CD4-positive, alpha-beta T cell (primary cell): ENCODE measurements around the gene STIMATE. TPM values are rescaled to one million over a fixed set of nuclear protein-coding genes. Genes with fewer than 3 reads are reported as not detected.

ENCODE experiments used
- ATAC-seq: fragments of 200-7000 bp; cut with Tn5 transposase; one replicate; pipeline ENCODE4 v1.10.0; 2022; ENCODE audit warnings: mild to moderate bottlenecking; ENCODE audit not compliant: poor library complexity
- CTCF ChIA-PET: fragments of 350-600 bp; sonication (Branson Sonifier 250); formaldehyde crosslinking; loops from one replicate; lab custom pipeline; 2021; ENCODE audit warnings: antibody characterized with exemption, inconsistent platforms; lab: Charles Lee
- POLR2A ChIA-PET: fragments of 350-600 bp; sonication (Branson Sonifier 250); formaldehyde crosslinking; loops from one replicate; lab custom pipeline; 2021; ENCODE audit warnings: antibody characterized with exemption, inconsistent platforms; lab: Charles Lee
- DNase-seq, 14 experiments: peaks; one replicate each; pipeline ENCODE4 v3.0.0-alpha.2; 2013 to 2020; ENCODE audit warnings: mixed read lengths in 2 of 14
- H3K27ac ChIP-seq, 2 donors: one replicate each; pipeline versions ENCODE4 v1.5.1 to v1.7.0; 2013; ENCODE audit warnings: low read length in 2 of 2, low read depth in 1 of 2, mild to moderate bottlenecking in 1 of 2
- H3K27me3 ChIP-seq, 2 experiments: 1 replicate in 1 of 2; 2 replicates in 1 of 2; pipeline versions ENCODE4 v1.6.1 to v1.7.0; 2013; ENCODE audit warnings: low read length in 2 of 2, control low read depth in 1 of 2, mild to moderate bottlenecking in 1 of 2, moderate library complexity in 1 of 2; ENCODE audit not compliant: insufficient read depth in 2 of 2, control insufficient read depth in 1 of 2
- H3K36me3 ChIP-seq: one replicate; pipeline ENCODE4 v1.6.1; 2013; ENCODE audit warnings: low read length, control low read depth; ENCODE audit not compliant: insufficient read depth
- H3K4me1 ChIP-seq: one replicate; pipeline ENCODE4 v1.6.1; 2013; ENCODE audit warnings: low read length, control low read depth; ENCODE audit not compliant: insufficient read depth
- H3K4me3 ChIP-seq: one replicate; pipeline ENCODE4 v1.5.1; 2013; ENCODE audit warnings: mild to moderate bottlenecking, low read length, moderate library complexity
- H3K9me3 ChIP-seq, 2 experiments: 1 replicate in 1 of 2; 2 replicates in 1 of 2; pipeline versions ENCODE4 v1.6.1 to v1.7.0; 2013; ENCODE audit warnings: low read length in 2 of 2, mild to moderate bottlenecking in 2 of 2, control low read depth in 1 of 2, moderate library complexity in 1 of 2; ENCODE audit not compliant: control insufficient read depth in 1 of 2, insufficient read depth in 1 of 2
- H3K27ac Mint-ChIP-seq: one replicate; pipeline ENCODE4 v1.8.0; 2020; ENCODE audit warnings: mixed read lengths
- H3K27me3 Mint-ChIP-seq: one replicate; pipeline ENCODE4 v1.8.0; 2021; ENCODE audit warnings: mixed read lengths
- H3K36me3 Mint-ChIP-seq: one replicate; pipeline ENCODE4 v1.8.0; 2021; ENCODE audit warnings: low read depth, mixed read lengths
- H3K4me1 Mint-ChIP-seq: one replicate; pipeline ENCODE4 v1.8.0; 2021; ENCODE audit warnings: low read depth, mixed read lengths
- H3K4me3 Mint-ChIP-seq: one replicate; pipeline ENCODE4 v1.8.0; 2020; ENCODE audit warnings: mild to moderate bottlenecking, mixed read lengths
- H3K9me3 Mint-ChIP-seq: one replicate; pipeline ENCODE4 v1.8.0; 2020; ENCODE audit warnings: mixed read lengths
- intact Hi-C, 2 experiments: fragments of 100-400 bp; cut with DNase I in 1 of 2; cut with micrococcal nuclease in 1 of 2; formaldehyde crosslinking; loops; one replicate each; pipeline versions ENCODE4 v1.15.1 to v1.9.0; 2023 to 2025; cut with DNase I, micrococcal nuclease
- total RNA-seq, 174 experiments: library from RNA in 2 of 174; stranded (reverse) in 2 of 174; gene quantifications; one replicate each; pipeline ENCODE4 v1.2.3 and lab custom pipeline; 2021 to 2026
- TF ChIP-seq, protein P1 (sequence below): fragments of 200-600 bp; IDR thresholded peaks from one replicate; pipeline ENCODE4 v1.8.0; 2022; ENCODE audit warnings: antibody characterized with exemption, mild to moderate bottlenecking

The STIMATE gene
- total RNA-seq, 2 experiments from 2014 or later, result 39.8 to 42.6 TPM

DNA sequence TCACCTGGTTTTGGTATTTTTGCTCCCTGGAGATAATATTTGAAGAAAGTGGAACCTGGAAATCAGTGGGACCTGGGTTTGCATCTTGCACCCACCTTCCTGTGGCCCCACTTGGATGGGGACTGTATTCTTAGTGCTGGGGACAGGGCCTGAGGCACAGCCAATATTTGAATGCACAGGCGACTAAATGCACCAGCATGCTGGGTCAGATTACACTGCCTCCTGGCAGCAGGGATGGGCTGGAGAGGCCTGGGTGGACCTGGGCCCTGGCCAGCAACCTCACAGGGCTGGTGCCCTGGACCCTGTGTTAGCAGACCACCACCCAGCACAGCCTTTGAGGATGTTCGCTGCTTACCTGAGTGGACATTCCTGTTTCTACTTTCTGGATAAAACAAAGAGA lies 77.4 kb downstream of the STIMATE start:
- TF ChIP-seq, protein P1, sequence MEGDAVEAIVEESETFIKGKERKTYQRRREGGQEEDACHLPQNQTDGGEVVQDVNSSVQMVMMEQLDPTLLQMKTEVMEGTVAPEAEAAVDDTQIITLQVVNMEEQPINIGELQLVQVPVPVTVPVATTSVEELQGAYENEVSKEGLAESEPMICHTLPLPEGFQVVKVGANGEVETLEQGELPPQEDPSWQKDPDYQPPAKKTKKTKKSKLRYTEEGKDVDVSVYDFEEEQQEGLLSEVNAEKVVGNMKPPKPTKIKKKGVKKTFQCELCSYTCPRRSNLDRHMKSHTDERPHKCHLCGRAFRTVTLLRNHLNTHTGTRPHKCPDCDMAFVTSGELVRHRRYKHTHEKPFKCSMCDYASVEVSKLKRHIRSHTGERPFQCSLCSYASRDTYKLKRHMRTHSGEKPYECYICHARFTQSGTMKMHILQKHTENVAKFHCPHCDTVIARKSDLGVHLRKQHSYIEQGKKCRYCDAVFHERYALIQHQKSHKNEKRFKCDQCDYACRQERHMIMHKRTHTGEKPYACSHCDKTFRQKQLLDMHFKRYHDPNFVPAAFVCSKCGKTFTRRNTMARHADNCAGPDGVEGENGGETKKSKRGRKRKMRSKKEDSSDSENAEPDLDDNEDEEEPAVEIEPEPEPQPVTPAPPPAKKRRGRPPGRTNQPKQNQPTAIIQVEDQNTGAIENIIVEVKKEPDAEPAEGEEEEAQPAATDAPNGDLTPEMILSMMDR, result no peak
- POLR2A ChIA-PET, result no interaction called here
- peaks cover 11% of the 10 kb centered on the region for H3K36me3 Mint-ChIP-seq
- no peak for DNase-seq
- Histone ChIP-seq H3K27ac (no peak overlapping the region), H3K36me3 (peaks cover 7% of the 10 kb centered on the region), H3K4me1 (no peaks in the 10 kb centered on the region), H3K27me3 (no peaks in the 10 kb centered on the region), H3K4me3 (no peak overlapping the region), H3K9me3 (no peaks in the 10 kb centered on the region)
- no peak overlapping the region for H3K27ac Mint-ChIP-seq
- no peaks in the 10 kb centered on the region for H3K4me1 Mint-ChIP-seq
- CTCF ChIA-PET, result no interaction called here
- intact Hi-C loops, result no loop called here
- no peaks in the 10 kb centered on the region for H3K9me3 Mint-ChIP-seq
- no peaks in the 10 kb centered on the region for H3K27me3 Mint-ChIP-seq
- no peak for ATAC-seq
- H3K4me3 Mint-ChIP-seq, result no peak overlapping the region

DNA sequence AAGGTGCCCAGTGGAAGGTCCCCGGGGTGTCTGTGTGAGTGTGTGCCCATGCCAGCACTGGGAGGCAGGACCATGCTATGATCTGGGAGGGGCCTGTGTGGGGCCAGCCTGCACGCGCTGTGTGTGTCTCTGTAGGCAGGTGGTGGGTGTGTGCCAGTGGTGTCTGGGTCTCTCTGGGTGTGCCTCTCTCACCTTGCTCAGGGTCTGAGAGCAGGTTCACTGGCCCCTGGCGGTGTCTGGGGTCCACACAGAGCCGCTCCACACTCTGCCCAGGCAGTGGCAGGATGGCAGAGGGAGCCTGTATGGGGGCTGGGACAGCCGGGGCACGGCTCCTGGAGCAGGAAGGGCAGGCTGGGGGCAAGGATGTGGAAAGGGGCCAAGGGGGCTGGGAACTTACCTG lies 79.5 kb downstream of the STIMATE start:
- DNase-seq (no peak), ATAC-seq (no peak)
- POLR2A ChIA-PET, result no interaction called here
- no peak overlapping the region for H3K27ac ChIP-seq
- CTCF ChIA-PET, result no interaction called here
- no peaks in the 10 kb centered on the region for H3K9me3 ChIP-seq
- no peaks in the 10 kb centered on the region for H3K4me1 ChIP-seq
- intact Hi-C loops, result no loop called here
- Mint-ChIP-seq H3K4me1 (no peaks in the 10 kb centered on the region), H3K36me3 (peaks cover 5% of the 10 kb centered on the region), H3K9me3 (no peaks in the 10 kb centered on the region), H3K4me3 (no peak overlapping the region), H3K27me3 (no peaks in the 10 kb centered on the region), H3K27ac (no peak overlapping the region)
- no peaks in the 10 kb centered on the region for H3K36me3 ChIP-seq
- H3K4me3 ChIP-seq, result no peak overlapping the region
- H3K27me3 ChIP-seq, result no peaks in the 10 kb centered on the region
- TF ChIP-seq, protein P1, result no peak

DNA sequence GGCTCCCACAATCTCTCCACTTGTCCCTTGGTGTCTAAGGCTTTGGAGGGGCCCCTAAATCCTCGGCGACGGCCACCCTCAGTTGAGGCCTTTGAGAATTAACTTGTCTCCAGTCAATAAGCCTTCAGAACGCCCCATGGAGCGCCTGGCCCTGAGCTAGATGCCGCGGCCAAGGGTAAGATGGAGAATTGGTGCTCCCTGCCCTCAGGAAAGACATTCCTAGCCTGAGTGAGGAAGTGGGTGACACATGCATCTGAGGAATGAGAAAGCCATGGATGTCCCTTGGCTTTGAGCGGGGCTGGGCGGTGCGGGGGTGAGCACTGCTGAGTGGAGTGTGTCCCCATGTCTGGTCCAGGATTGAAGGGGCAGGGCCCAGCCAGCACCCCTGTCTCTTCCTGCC lies 80.1 kb downstream of the STIMATE start:
- no peaks in the 10 kb centered on the region for H3K36me3 ChIP-seq
- no peak overlapping the region for H3K27ac ChIP-seq
- H3K4me3 ChIP-seq, result no peak overlapping the region
- no peak for ATAC-seq
- Mint-ChIP-seq H3K27ac (no peak overlapping the region), H3K4me1 (no peaks in the 10 kb centered on the region), H3K27me3 (no peaks in the 10 kb centered on the region), H3K36me3 (peaks cover 5% of the 10 kb centered on the region), H3K4me3 (no peak overlapping the region), H3K9me3 (no peaks in the 10 kb centered on the region)
- intact Hi-C loops, result no loop called here
- no peak for DNase-seq
- no peaks in the 10 kb centered on the region for H3K9me3 ChIP-seq
- H3K27me3 ChIP-seq, result no peaks in the 10 kb centered on the region
- CTCF ChIA-PET, result no interaction called here
- TF ChIP-seq, protein P1, result no peak
- no peaks in the 10 kb centered on the region for H3K4me1 ChIP-seq
- POLR2A ChIA-PET, result no interaction called here
